GM18868 (cell line): Measurements from ENCODE around the gene GFAP.

ENCODE experiments used
- ATAC-seq: cut with Tn5 transposase; IDR thresholded peaks from one replicate; pipeline ENCODE4 v1.9.1; 2021; ENCODE audit warnings: mild to moderate bottlenecking, moderate library complexity; ENCODE audit not compliant: unreplicated experiment

The GFAP gene

DNA sequence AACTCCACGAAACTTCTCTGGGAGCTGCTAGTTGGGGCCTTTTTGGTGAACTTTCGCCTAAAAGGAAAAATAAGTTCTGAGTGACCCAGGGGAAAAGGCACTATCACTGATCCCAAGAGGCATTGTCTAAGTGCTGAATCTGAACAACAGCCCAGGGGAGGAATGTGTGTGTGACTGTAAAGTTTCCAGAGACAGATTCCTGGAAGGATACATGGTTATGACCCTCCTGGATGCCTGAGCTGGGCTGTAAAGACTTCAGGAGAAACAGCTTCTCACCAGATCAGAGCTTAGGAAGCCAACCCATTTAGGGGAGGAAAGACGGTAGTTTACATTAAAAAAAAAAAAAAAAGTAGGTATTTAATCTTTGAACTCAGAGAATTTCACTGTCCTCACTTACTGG, 47.5 kb downstream of the GFAP start:
- ATAC-seq = no peak

DNA sequence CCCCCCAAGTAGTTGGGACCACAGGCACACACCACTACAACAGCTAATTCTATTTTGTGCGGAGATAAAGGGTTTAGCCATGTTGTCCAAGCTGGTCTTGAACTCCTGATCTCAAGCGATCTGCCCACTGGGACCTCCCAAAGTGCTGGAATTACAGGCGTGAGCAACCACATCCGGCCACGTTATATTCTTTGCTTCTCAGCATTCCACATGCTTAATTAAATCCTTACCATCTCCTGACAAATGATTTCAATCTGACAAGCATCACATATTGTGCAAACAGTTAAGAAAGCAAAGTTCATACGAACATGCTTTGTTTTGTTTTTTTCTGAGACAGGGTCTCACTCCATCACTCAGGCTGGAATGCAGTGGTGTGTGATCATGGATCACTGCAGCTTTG, 49.4 kb downstream of the GFAP start:
- no peak for ATAC-seq

DNA sequence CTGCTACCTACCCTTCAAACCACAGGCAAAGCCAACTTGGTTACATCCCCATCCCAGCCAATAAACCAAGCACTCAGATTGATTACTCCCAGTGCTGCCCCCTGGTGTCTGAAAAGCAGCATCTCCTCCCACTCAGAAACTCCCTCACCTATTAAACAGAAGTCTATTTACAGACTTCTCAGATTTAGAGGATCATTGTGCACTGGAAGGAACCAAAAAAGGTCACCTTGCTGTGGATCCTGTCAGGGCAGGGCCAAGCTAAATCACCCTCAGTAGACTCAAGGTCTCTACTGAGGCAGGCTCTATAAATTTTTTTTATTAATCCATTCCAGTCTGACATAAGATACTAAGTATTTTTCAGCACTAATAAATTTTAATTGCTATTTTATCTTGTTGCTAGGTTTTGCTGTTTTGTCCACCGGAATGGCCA, 50.1 kb downstream of the GFAP start:
- ATAC-seq = no peak

DNA sequence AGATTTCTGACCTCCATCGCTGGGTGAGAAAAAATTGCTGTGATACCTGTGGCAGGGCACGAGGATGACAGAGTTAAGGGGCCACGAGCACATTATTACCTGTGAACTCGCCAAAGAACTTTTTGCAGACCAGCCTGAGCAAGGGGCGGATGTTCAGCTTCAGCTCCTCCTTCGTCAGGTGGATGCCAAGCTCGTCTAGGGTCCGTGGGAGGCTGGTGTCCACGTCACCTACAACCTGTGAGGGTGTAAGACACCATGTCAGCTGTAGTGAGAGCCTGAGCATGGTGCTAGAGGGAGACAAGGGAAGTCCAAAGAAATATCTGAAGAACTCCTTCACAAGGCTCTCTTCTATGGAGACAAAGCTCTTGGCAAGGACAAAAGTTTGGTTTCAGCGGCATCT, 50.5 kb downstream of the GFAP start:
- ATAC-seq = no peak

DNA sequence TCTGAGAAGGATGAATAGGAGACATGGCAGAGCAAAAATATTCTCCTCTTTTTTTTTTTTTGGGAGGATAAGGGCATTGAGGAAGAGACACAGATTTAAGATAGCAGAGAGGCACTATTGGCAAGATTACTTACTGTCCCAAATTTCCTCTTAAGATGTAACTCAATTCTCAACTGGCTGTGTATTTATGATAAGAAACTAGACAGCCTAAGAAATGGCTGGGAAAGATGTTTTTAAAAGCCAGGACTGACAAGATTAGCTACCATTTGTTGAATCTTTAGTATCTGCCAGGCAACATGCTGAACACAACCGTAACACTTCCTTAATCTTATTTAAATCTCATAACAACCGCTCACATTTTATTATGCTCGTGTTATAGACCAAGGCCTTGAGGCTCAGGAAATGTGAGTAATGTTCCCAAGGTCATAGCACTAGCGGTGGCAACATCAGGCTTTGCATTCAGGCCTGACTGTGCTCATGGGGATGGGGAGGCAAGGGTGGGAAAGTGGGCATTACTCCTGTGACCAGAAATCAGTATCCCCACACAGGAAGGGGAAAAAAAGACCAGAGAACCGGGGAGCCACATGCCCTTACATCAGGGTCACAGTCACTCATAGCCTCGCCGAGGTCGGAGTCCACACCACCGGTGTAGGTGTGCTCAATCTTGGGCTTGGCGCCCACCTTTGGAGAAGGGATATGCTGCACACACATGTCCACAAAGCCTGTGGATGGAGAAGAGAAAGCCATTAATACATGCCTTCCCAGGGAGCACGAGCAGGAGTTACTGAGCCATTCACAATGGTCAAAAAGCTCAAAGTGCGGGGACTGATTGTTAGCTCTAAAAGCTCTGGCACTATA, 52.0 kb downstream of the GFAP start:
- no peak for ATAC-seq

DNA sequence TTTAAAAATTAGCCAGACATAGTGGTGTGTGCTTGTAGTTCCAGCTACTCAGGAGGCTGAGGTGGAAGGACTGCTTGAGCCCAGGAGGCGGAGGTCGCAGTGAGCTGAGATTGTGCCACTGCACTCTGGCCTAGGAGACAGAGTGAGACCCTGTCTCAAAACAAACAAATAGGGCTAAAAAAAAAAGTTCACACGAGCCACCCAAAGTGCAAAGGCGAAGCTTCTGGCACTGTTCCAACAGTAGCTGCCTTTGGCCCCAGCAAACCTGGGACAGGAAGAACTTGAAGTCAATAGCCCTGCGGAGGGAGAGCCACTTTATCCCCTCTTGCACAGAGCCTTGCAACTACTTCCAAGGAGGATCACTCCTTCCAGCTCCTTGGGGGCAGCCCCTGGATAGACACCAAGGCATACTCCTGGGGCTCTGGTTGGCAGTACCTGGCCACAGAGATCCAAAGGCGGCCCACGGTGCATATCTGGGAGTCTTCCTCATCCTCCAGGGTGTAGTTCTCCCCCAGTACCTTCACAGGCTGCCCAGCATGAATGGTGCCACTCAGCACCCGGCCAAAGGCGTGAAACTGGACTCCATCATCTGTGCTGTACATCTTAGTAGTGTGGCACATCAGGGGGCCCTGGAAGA, 52.9 kb downstream of the GFAP start:
- ATAC-seq = no peak

DNA sequence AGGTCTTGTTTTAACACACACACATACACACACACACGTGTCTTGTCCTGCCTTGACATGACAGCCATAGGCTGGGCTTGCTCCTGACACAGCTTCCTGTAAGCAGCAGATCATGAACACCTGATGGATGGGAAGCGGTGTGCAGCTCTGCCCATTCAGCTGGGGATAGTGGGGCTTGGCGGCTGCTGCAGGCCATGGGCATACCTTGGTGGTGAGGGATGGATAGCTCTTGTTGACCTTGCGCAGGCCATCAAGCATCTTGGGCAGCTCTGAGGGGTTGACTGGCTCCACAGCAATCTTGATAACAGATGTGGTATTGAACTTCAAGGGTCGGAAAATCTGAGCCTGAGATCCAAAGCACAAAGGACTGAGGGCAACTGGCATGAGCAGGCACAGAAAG, 55.6 kb downstream of the GFAP start:
- no peak for ATAC-seq

DNA sequence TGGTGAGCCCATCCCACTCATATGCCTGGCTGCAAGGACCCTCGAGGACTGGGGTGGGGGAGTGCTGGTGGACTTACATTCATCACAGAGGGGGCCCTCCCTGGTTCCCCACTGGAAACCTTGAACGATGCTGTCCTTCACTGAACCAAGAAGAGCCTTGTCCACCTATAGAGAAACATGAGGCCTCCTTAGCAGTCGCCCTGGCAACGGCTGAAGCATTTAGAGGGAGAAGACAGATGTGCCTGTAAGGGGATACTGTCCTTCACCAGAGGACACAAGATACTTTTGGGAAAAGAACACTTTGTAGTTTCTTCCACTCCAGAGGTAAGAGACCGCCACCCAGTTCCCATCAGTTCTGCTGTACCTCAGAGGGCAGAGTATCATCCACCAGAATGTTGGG, 61.1 kb downstream of the GFAP start:
- ATAC-seq = no peak
